ENCODE data around the gene SSBP3.
A peak's percentile ranks its signal among the peaks of the same experiment; 100 is the strongest.

The SSBP3 gene

GRCh38 chr1:54305906-54306514 lies 100.2 kb downstream of the SSBP3 start:
- no peak for DNase-seq (ENCODE audit: low read depth in 2 of 2)

DNA sequence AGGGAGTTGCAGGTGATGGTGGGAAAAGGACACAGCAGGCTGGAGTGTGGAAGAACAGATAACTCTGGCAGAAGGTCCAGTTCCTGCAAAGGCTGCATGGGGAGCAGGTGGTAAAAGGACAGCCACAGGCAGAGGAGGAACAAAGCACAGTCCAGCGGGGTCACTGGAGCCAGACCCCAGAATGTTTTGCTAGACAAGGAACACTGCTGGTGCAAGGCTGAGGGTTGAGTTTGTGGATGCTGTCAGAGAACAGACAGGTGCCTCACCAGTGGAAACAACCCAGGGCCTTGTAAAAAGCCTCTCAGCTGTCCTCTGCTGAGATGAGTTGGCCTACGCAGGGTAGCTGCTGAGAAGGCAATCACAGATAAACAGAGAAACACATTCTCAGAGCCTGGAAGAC lies 101.7 kb downstream of the SSBP3 start:
- DNase-seq (ENCODE audit: low read depth in 2 of 2) = no peak

DNA sequence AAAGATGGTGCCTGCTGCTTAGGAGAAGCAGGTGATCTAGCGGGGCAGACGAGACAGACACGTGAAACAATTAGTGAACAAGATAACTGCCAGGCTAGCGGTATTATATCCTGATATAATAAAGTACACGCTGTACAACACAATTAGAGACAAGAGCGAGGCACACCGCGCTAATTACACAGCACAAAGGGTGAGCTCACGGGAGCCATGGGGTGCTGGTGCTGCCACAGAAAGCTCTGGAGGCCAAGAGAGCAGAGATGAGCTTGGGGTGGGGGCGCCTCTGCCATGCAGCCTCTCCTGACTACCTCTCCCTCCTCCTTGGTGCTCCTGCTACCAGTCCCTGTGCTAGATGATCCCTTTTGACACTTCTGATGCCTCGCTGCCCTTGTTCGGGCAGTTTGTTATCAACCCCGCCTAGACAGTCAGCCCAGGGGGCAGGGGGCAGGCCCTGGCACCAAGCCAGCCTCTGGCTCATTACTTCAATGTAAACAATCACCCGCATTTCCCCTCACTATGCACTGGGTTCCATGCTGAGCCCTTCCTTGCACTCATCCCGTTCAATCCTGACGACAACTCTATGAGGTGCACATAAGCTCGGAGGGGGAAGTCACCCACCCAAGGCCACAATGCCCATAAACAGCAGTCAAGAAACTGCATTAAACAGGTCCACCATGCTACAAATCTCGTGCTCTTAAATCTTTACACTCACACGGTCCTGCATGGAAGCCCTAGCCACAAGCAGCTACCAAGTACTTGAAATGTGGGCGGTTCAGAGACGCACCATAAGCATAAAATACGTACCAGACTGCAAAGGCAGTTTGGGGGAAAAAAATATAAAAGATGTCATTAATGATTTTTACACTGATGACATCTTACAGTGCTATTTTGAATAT lies 103.0 kb downstream of the SSBP3 start:
- no peak for DNase-seq (ENCODE audit: low read depth in 2 of 2)

- DNase-seq (ENCODE audit: low read depth in 2 of 2) = no peak
Observed at GRCh38 chr1:54302549-54302948, 103.6 kb downstream of the SSBP3 start.

DNA sequence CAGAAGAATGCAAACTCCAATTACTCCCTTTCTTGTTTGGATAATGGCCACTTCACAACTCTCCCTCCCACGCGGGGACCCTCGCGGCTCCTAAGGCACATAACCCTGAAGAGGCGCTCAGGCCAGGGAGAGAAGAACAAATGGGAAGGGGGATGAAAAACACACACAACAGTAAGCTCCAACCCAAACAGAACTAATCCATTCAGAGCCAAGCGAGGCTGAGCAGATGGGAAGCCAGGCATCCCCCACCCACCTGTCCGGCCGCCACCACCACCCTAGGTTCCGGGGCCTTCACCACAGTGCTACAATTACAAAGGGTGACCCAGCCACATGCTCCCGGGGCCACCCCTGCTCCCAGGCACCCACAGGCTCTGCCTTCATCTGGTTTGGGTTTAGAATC lies 104.7 kb downstream of the SSBP3 start:
- no peak for DNase-seq (ENCODE audit: low read depth in 2 of 2)

- DNase-seq (ENCODE audit: low read depth in 2 of 2) = no peak
Observed at GRCh38 chr1:54300401-54300800, 105.8 kb downstream of the SSBP3 start.

GRCh38 chr1:54299037-54299436 lies 107.2 kb downstream of the SSBP3 start:
- DNase-seq (ENCODE audit: low read depth in 2 of 2) = no peak

DNA sequence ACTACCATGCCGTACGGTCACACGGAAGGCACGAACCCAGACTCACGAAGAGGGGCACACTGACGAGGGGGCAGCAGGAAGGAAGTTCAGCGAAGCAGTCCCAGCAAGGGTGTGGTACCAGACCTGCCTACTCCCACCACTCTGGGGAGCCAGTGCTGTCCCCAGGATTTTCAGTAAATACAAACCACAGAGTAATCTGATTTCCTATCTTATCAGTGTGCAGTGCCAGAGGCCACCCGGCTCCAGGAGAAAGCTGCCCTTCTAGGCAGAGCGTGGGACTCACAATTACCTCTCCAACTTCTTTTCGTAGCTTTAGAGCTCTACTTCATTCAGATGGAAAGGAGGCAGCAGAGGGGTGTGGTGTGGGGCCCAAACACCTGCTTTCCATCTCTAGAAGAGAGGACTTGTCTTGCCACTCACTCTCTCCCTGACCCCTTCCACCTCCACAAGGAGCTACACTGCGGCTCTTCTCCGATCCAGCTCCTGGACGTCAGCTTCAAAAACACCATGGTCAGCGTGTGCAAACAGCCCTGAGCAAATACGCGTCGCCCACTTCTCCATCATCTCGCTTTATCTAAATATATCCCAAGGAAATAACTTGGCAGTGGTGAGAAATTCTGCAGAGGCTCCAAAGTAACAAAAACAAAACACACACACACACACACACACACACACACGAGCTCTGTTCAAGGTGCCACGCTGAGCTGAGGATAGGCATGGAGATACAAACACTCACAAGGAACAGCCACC lies 107.7 kb downstream of the SSBP3 start:
- no peak for DNase-seq (ENCODE audit: low read depth in 2 of 2)

- no peak for DNase-seq (ENCODE audit: low read depth in 2 of 2)
Observed at GRCh38 chr1:54297596-54298283, 108.5 kb downstream of the SSBP3 start.

DNA sequence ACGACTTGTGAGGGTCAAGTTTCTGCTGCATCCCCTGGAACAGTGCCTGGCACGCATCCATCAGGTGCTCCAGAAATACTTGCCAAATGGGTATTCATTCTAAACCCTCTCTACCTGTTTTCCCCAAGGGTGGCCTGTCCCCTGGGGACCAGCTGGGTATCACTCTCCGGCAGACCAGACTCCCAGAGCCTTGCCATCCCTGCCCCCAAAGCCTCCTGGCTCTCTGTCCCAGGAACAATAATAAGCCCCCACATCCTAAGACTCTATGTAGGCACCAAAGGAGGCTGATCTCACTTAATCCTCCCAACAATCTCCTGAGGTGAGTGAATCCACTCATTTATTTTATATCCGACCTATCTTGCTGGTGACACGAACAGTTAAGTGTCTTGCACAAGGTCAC lies 109.5 kb downstream of the SSBP3 start:
- no peak for DNase-seq (ENCODE audit: low read depth in 2 of 2)

DNA sequence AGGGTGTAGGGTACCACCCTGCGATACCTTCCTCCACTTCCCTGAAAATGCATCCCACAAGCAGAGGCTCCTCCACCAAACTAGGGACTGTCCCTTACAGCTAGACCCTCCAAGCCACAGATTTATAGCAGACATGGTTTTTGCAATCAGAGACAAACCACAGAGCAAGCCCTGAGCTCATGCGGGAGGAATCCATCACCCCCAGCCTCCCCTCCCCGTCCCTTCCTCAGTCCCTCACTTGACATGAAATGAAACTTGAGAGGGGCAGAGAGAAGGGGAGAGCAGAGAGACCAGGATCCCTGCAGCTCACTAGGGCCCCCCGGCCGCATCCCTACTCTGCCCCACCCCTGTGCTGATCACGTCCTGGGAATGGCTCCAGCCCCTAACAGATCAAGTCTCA lies 111.3 kb downstream of the SSBP3 start:
- DNase-seq (ENCODE audit: low read depth in 2 of 2) = no peak

GRCh38 chr1:54292002-54292911 lies 113.9 kb downstream of the SSBP3 start:
- DNase-seq (ENCODE audit: low read depth in 2 of 2) = no peak

GRCh38 chr1:54291276-54292001 lies 114.8 kb downstream of the SSBP3 start:
- no peak for DNase-seq (ENCODE audit: low read depth in 2 of 2)

DNA sequence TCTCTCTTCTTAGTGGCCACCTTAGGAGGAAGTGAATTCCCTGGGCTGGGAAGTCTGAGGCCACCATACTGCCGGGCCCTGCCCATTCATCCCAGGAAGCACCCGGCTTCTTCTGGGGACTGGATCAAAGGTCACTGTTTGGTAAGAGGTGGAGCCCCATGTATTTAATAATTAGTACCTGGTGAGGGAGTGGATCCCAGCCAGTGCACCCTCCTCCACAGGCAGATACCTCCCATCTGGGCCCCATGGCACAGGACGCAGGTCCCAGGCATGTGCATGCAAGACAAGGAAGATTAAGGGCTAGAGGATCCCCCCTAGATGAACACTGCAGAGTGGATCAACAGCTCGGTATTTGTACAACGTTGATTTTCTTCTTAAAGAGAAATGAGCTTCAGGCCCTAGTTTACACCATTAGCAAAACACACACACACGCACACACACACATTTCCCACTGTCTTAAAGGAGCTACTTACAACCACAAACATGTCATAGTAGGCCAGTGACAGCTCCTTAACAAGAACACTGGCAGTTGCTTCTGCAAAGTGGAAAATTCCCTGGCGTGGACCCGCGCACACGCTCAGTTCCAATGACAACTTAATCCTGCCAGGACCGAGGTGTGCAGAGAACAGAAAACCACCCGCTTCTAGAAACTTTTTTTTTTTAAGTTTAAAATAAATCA lies 115.5 kb downstream of the SSBP3 start:
- no peak for DNase-seq (ENCODE audit: low read depth in 2 of 2)

GRCh38 chr1:54289712-54290233 lies 116.4 kb downstream of the SSBP3 start:
- DNase-seq (ENCODE audit: low read depth in 2 of 2) = no peak

- no peak for DNase-seq (ENCODE audit: low read depth in 2 of 2)
Observed at GRCh38 chr1:54287801-54288211, 118.4 kb downstream of the SSBP3 start.

- peak; percentile 42 to 55 for DNase-seq (ENCODE audit: low read depth in 2 of 2)
Observed at GRCh38 chr1:54287176-54287650, 119.0 kb downstream of the SSBP3 start.

DNA sequence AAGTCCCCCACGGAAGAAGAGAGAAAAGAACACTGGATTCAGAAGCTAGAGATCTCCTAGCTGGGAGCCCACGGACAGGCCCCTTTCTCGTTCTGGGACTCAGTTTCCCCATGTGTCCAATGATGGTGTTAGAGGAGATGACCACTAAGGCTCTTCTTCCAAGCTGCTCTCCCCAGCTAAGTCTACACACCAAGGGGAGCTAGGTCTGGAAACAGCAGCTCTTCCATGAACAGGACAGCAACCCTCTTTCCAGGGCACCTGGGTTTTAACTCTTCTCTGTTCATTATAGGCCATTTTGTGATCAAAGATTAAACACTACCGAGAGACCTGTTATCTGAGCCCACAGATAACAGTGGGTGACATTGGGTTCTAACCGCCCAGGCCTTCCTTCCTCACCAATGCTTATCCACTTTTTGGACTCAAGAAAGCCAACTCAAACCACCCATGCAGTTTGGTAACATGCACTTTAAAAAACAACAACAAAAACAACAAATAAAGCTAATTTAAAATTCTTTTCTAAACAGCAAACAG lies 120.3 kb downstream of the SSBP3 start:
- no peak for DNase-seq (ENCODE audit: low read depth in 2 of 2)
